OCI-LY1 (cell line): Measurements from ENCODE around the gene TTF2.

Source experiments
- H2AFZ ChIP-seq: fragments of 200-600 bp; sonication (generic), shearing (Covaris generic); 2 replicates; pipeline ENCODE4 v1.6.0; 2014; ENCODE audit warnings: antibody characterized with exemption, mild to moderate bottlenecking, low read length
- H3F3A ChIP-seq: fragments of 200-600 bp; sonication (generic), shearing (Covaris generic); 2 replicates; pipeline ENCODE4 v1.6.0; 2014; ENCODE audit warnings: mild to moderate bottlenecking, antibody characterized with exemption, low read length, moderate library complexity; ENCODE audit not compliant: insufficient read depth
- H3K27ac ChIP-seq: fragments of 200-600 bp; sonication (generic); 2 replicates; pipeline ENCODE4 v1.5.1; 2014; ENCODE audit warnings: low read length, mixed run types, mild to moderate bottlenecking, low read depth; ENCODE audit not compliant: poor library complexity, severe bottlenecking
- H3K27me3 ChIP-seq: fragments of 200-600 bp; sonication (generic); 2 replicates; pipeline ENCODE4 v1.6.0; 2014; ENCODE audit warnings: antibody characterized with exemption, mild to moderate bottlenecking, low read length, moderate library complexity; ENCODE audit not compliant: insufficient read depth
- H3K36me3 ChIP-seq: fragments of 200-600 bp; sonication (generic); 2 replicates; pipeline ENCODE4 v1.6.1; 2014; ENCODE audit warnings: mild to moderate bottlenecking, antibody characterized with exemption, low read length, moderate library complexity, mixed read lengths; ENCODE audit not compliant: insufficient read depth
- H3K4me1 ChIP-seq: fragments of 200-600 bp; sonication (generic); 2 replicates; pipeline ENCODE4 v1.5.1; 2014; ENCODE audit warnings: mild to moderate bottlenecking, low read length, moderate library complexity; ENCODE audit not compliant: insufficient read depth, severe bottlenecking
- H3K4me2 ChIP-seq: fragments of 200-600 bp; sonication (generic), shearing (Covaris generic); 2 replicates; pipeline ENCODE4 v1.6.1; 2014; ENCODE audit warnings: low read length
- H3K4me3 ChIP-seq: fragments of 200-600 bp; sonication (generic); 2 replicates; pipeline ENCODE4 v1.5.1; 2014; ENCODE audit warnings: low read length, low read depth, mild to moderate bottlenecking, mixed read lengths; ENCODE audit not compliant: poor library complexity, severe bottlenecking
- H3K79me2 ChIP-seq: fragments of 200-600 bp; shearing (Covaris generic); 2 replicates; pipeline ENCODE4 v1.6.1; 2016; ENCODE audit warnings: mixed run types, low read length, mixed read lengths; ENCODE audit not compliant: insufficient read depth
- H3K9ac ChIP-seq: fragments of 200-600 bp; sonication (generic), shearing (Covaris generic); 2 replicates; pipeline ENCODE4 v1.6.1; 2014; ENCODE audit warnings: mild to moderate bottlenecking, low read length, mixed read lengths
- H3K9me2 ChIP-seq: fragments of 200-600 bp; sonication (generic), shearing (Covaris generic); 2 replicates; pipeline ENCODE4 v1.6.1; 2014; ENCODE audit warnings: low read depth, mild to moderate bottlenecking, low read length, mixed read lengths
- H3K9me3 ChIP-seq: fragments of 200-600 bp; shearing (Covaris generic); 2 replicates; pipeline ENCODE4 v1.6.1; 2014; ENCODE audit warnings: low read length, mixed read lengths
- H4K20me1 ChIP-seq: fragments of 200-600 bp; sonication (generic), shearing (Covaris generic); 2 replicates; pipeline ENCODE4 v1.6.0; 2016; ENCODE audit warnings: mild to moderate bottlenecking, low read length; ENCODE audit not compliant: insufficient read depth
- CTCF ChIP-seq: fragments of 200-600 bp; sonication (generic), shearing (Covaris generic); IDR thresholded peaks from 2 replicates; pipeline ENCODE4 v1.5.1; 2017; ENCODE audit warnings: mild to moderate bottlenecking, antibody characterized with exemption, low read length, moderate library complexity, mixed read lengths
- EZH2 ChIP-seq: fragments of 200-600 bp; sonication (generic), shearing (Covaris generic); IDR thresholded peaks from 2 replicates; pipeline ENCODE4 v1.8.0; 2017; ENCODE audit warnings: borderline replicate concordance, mixed run types, mild to moderate bottlenecking, antibody characterized with exemption, low read length, moderate library complexity, mixed read lengths

The TTF2 gene

GRCh38 chr1:117045644-117046043, 14.5 kb upstream of the TTF2 start:
- no peaks in the 10 kb centered on the region for H4K20me1 ChIP-seq
- no peaks in the 10 kb centered on the region for H3K27me3 ChIP-seq
- H3K4me2 ChIP-seq, result no peak overlapping the region
- H3K9me2 ChIP-seq, result no peaks in the 10 kb centered on the region
- H3K4me3 ChIP-seq, result no peak overlapping the region
- no peak overlapping the region for H2AFZ ChIP-seq
- H3K27ac ChIP-seq, result no peak overlapping the region
- H3K9me3 ChIP-seq, result no peaks in the 10 kb centered on the region
- TF ChIP-seq CTCF (no peak), EZH2 (no peak)
- H3K36me3 ChIP-seq, result peaks cover 10% of the 10 kb centered on the region
- H3K4me1 ChIP-seq, result no peaks in the 10 kb centered on the region
- H3K79me2 ChIP-seq, result no peaks in the 10 kb centered on the region
- H3K9ac ChIP-seq, result no peak overlapping the region
- no peaks in the 10 kb centered on the region for H3F3A ChIP-seq

- no peaks in the 10 kb centered on the region for H3K9me2 ChIP-seq
- H3K4me1 ChIP-seq, result peaks cover 9% of the 10 kb centered on the region
- peaks cover 10% of the 10 kb centered on the region for H3K36me3 ChIP-seq
- H3K27me3 ChIP-seq, result no peaks in the 10 kb centered on the region
- no peak overlapping the region for H3K4me3 ChIP-seq
- no peak overlapping the region for H3K9ac ChIP-seq
- H3K79me2 ChIP-seq, result no peaks in the 10 kb centered on the region
- TF ChIP-seq CTCF (no peak), EZH2 (no peak)
- H3K4me2 ChIP-seq, result no peak overlapping the region
- H3K27ac ChIP-seq, result no peak overlapping the region
- no peaks in the 10 kb centered on the region for H3K9me3 ChIP-seq
- H3F3A ChIP-seq, result no peaks in the 10 kb centered on the region
- no peaks in the 10 kb centered on the region for H4K20me1 ChIP-seq
- H2AFZ ChIP-seq, result no peak overlapping the region
Observed at GRCh38 chr1:117046781-117047180, 13.3 kb upstream of the TTF2 start.

- Histone ChIP-seq H3K9me3 (no peaks in the 10 kb centered on the region), H3K9ac (no peak overlapping the region), H3K27ac (no peak overlapping the region), H2AFZ (no peak overlapping the region), H3K4me2 (no peak overlapping the region), H3F3A (no peaks in the 10 kb centered on the region), H4K20me1 (no peaks in the 10 kb centered on the region), H3K36me3 (peaks cover 10% of the 10 kb centered on the region; the same call in 1 of the 2 replicates), H3K79me2 (no peaks in the 10 kb centered on the region), H3K9me2 (no peaks in the 10 kb centered on the region), H3K27me3 (no peaks in the 10 kb centered on the region), H3K4me3 (no peak overlapping the region), H3K4me1 (peaks cover 14% of the 10 kb centered on the region)
- TF ChIP-seq EZH2 (no peak), CTCF (no peak)
Observed at GRCh38 chr1:117047271-117047670, 12.9 kb upstream of the TTF2 start.
